HCT116 (cell line): ENCODE data around the gene XPNPEP3. TPM values are rescaled to one million over a fixed set of nuclear protein-coding genes. Genes with fewer than 3 reads are reported as not detected.

ENCODE experiments used
- ATAC-seq: fragments of 200-7000 bp; cut with Tn5 transposase; 2 replicates; pipeline ENCODE4 v1.9.1; 2020; ENCODE audit warnings: mild to moderate bottlenecking, moderate library complexity
- BruUV-seq: library from RNA; stranded (reverse); fragments of 400-500 nt; replicated peaks from 2 replicates; lab custom pipeline; 2021; lab: Mats Ljungman, UMichigan
- CTCF ChIA-PET: fragments of 300-600 bp; sonication (Branson Sonifier 250); formaldehyde crosslinking; loops from one replicate; lab custom pipeline; 2021; ENCODE audit warnings: antibody characterized with exemption; lab: Charles Lee
- POLR2A ChIA-PET: fragments of 300-600, 350-600 bp; sonication (Branson Sonifier 250); formaldehyde crosslinking; loops from one replicate; lab custom pipeline; 2021; ENCODE audit warnings: antibody characterized with exemption; lab: Charles Lee
- RAD21 ChIA-PET, 2 experiments: fragments of 300-600 bp; sonication (Branson Sonifier 250); formaldehyde crosslinking; loops; one replicate each; lab custom pipeline; 2023; ENCODE audit warnings: low total read pairs in 2 of 2; ENCODE audit not compliant: uncharacterized antibody in 2 of 2, unreplicated experiment in 2 of 2, low non-redundant PET in 1 of 2; lab: Charles Lee
- DNase-seq: peaks from one replicate; pipeline ENCODE4 v3.0.0-alpha.2; 2010; ENCODE audit warnings: low read depth, low spot score
- H2AFZ ChIP-seq: fragments of 200-600 bp; shearing (Covaris generic), sonication (generic); 2 replicates; pipeline ENCODE4 v1.6.1; 2017; ENCODE audit warnings: low read depth, mixed run types, mixed read lengths, antibody characterized with exemption, low read length; ENCODE audit not compliant: poor library complexity, severe bottlenecking
- H3K27ac ChIP-seq: 2 replicates; pipeline ENCODE4 v1.5.1; 2012; ENCODE audit warnings: low read depth, low read length
- H3K27me3 ChIP-seq: fragments of 200-600 bp; sonication (generic); 2 replicates; pipeline ENCODE4 v1.6.1; 2016; ENCODE audit warnings: mixed run types, low read length, mixed read lengths; ENCODE audit not compliant: insufficient read depth
- H3K36me3 ChIP-seq, 2 experiments: fragments of 200-500 bp in 1 of 2; fragments of 200-600 bp in 1 of 2; sonication (Bioruptor generic) in 1 of 2; sonication (generic) in 1 of 2; 2 replicates each; pipeline versions ENCODE4 v1.5.1 to v1.6.1; 2014 to 2016; ENCODE audit warnings: low read length in 2 of 2, inconsistent platforms in 1 of 2, mixed read lengths in 1 of 2, mixed run types in 1 of 2; ENCODE audit not compliant: insufficient read depth in 2 of 2, control insufficient read depth in 1 of 2
- H3K4me1 ChIP-seq, 2 experiments: fragments of 200-600 bp in 1 of 2; sonication (generic) in 1 of 2; 2 replicates each; pipeline versions ENCODE4 v1.5.1 to v1.6.1; 2012 to 2017; ENCODE audit warnings: low read length in 2 of 2, inconsistent platforms in 1 of 2, mild to moderate bottlenecking in 1 of 2, mixed read lengths in 1 of 2, mixed run types in 1 of 2, moderate library complexity in 1 of 2; ENCODE audit not compliant: insufficient read depth in 2 of 2, control insufficient read depth in 1 of 2
- H3K4me2 ChIP-seq: fragments of 200-600 bp; sonication (generic); 2 replicates; pipeline ENCODE4 v1.6.1; 2017; ENCODE audit warnings: mixed run types, low read length, mixed read lengths
- H3K4me3 ChIP-seq, 2 experiments: fragments of 200-600 bp in 1 of 2; sonication (generic) in 1 of 2; replicated peaks in 1 of 2; 2 replicates each; pipeline ENCODE4 v1.5.1; 2011 to 2016; ENCODE audit warnings: low read length in 2 of 2, control low read depth in 1 of 2, low read depth in 1 of 2, mild to moderate bottlenecking in 1 of 2, mixed read lengths in 1 of 2, mixed run types in 1 of 2
- H3K79me2 ChIP-seq: fragments of 200-600 bp; sonication (generic); 2 replicates; pipeline ENCODE4 v1.6.1; 2017; ENCODE audit warnings: mild to moderate bottlenecking, mixed run types, low read length, moderate library complexity, mixed read lengths; ENCODE audit not compliant: insufficient read depth
- H3K9ac ChIP-seq: fragments of 200-600 bp; sonication (generic); 2 replicates; pipeline ENCODE4 v1.6.1; 2016; ENCODE audit warnings: low read length, mixed read lengths
- H3K9me2 ChIP-seq: fragments of 200-600 bp; sonication (generic), shearing (Covaris generic); 2 replicates; pipeline ENCODE4 v1.6.1; 2017; ENCODE audit warnings: mixed run types, mild to moderate bottlenecking, moderate library complexity; ENCODE audit not compliant: insufficient read depth
- H3K9me3 ChIP-seq, 2 experiments: fragments of 200-500 bp in 1 of 2; fragments of 200-600 bp in 1 of 2; sonication (Bioruptor generic) in 1 of 2; sonication (generic) in 1 of 2; 2 replicates each; pipeline ENCODE4 v1.6.1; 2014 to 2017; ENCODE audit warnings: low read length in 2 of 2, mixed read lengths in 2 of 2, inconsistent platforms in 1 of 2, low read depth in 1 of 2, mild to moderate bottlenecking in 1 of 2, mixed run types in 1 of 2, moderate library complexity in 1 of 2; ENCODE audit not compliant: control insufficient read depth in 1 of 2, insufficient read depth in 1 of 2
- H4K20me1 ChIP-seq: fragments of 200-600 bp; sonication (generic), shearing (Covaris generic); 2 replicates; pipeline ENCODE4 v1.6.1; 2017; ENCODE audit warnings: mixed run types, mild to moderate bottlenecking, moderate library complexity; ENCODE audit not compliant: insufficient read depth
- CEBPB ChIP-seq: IDR thresholded peaks from 2 replicates; pipeline ENCODE4 v1.6.1; 2012; ENCODE audit warnings: low read depth
- EGR1 ChIP-seq: IDR thresholded peaks from 2 replicates; pipeline ENCODE4 v1.6.1; 2012; ENCODE audit warnings: low read depth
- POLR2A ChIP-seq: IDR thresholded peaks from 2 replicates; pipeline ENCODE4 v1.7.0; 2011; ENCODE audit warnings: borderline replicate concordance; ENCODE audit not compliant: insufficient read depth, insufficient read length; ENCODE audit errors: extremely low read depth
- SP1 ChIP-seq: IDR thresholded peaks from 2 replicates; pipeline ENCODE4 v1.6.1; 2012; ENCODE audit warnings: low read depth
- TCF7L2 ChIP-seq: IDR thresholded peaks from 2 replicates; pipeline ENCODE4 v1.7.0; 2011; ENCODE audit warnings: borderline replicate concordance, inconsistent platforms; ENCODE audit not compliant: insufficient read depth, insufficient read length; ENCODE audit errors: extremely low read depth
- YY1 ChIP-seq: IDR thresholded peaks from 2 replicates; pipeline ENCODE4 v1.6.1; 2011; ENCODE audit warnings: low read length, low read depth, moderate library complexity, mild to moderate bottlenecking; ENCODE audit not compliant: insufficient replicate concordance; ENCODE audit errors: extremely low read depth
- ZFX ChIP-seq: fragments of 450-650 bp; IDR thresholded peaks from 2 replicates; pipeline ENCODE4 v1.6.1; 2017
- ZNF274 ChIP-seq: fragments of 200-500 bp; sonication (Bioruptor generic); IDR thresholded peaks from 2 replicates; pipeline ENCODE4 v1.6.1; 2014; ENCODE audit warnings: mild to moderate bottlenecking, low read depth, low read length, inconsistent platforms
- intact Hi-C: fragments of 100-400 bp; cut with micrococcal nuclease; formaldehyde crosslinking; loops from 2 replicates; pipeline ENCODE4 v1.10.0; 2022
- total RNA-seq: library from RNA; stranded (reverse); gene quantifications from one replicate; pipeline ENCODE4 v1.2.1, GENCODE V29; 2021; ENCODE audit not compliant: unreplicated experiment
- TF ChIP-seq, protein P1 (sequence below): IDR thresholded peaks from 2 replicates; pipeline ENCODE4 v1.6.1; 2011; ENCODE audit warnings: mild to moderate bottlenecking, low read length, moderate library complexity; ENCODE audit not compliant: insufficient replicate concordance; ENCODE audit errors: extremely low read depth

Gene XPNPEP3
- total RNA-seq, 1 experiment from 2014 or later: 29.8 TPM

DNA sequence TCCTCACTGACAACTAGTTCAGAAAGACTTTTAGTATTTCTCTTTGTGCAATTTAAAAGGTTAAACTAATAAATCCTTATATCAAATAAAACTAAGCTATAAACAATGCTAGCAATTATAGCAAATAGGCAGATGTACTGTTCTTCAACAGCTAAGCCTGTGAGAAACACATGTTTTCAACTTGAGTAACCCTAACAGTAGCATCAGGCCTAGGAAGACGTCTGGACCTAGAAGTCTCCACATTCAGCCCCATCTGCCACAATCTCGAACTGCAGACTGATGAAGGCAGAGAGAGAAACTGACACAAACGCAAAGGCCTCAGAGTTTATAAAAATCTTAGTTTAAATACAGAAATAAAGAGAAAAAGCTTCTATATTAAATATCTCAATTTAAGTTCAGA, 3.0 kb upstream of the XPNPEP3 start:
- no peak overlapping the region for H2AFZ ChIP-seq
- TF ChIP-seq SP1: no peak
- no peak for TF ChIP-seq YY1
- TF ChIP-seq TCF7L2: no peak
- TF ChIP-seq, protein P1, sequence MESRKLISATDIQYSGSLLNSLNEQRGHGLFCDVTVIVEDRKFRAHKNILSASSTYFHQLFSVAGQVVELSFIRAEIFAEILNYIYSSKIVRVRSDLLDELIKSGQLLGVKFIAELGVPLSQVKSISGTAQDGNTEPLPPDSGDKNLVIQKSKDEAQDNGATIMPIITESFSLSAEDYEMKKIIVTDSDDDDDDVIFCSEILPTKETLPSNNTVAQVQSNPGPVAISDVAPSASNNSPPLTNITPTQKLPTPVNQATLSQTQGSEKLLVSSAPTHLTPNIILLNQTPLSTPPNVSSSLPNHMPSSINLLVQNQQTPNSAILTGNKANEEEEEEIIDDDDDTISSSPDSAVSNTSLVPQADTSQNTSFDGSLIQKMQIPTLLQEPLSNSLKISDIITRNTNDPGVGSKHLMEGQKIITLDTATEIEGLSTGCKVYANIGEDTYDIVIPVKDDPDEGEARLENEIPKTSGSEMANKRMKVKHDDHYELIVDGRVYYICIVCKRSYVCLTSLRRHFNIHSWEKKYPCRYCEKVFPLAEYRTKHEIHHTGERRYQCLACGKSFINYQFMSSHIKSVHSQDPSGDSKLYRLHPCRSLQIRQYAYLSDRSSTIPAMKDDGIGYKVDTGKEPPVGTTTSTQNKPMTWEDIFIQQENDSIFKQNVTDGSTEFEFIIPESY: no peak
- TF ChIP-seq ZFX: no peak
- no peak for TF ChIP-seq CEBPB
- TF ChIP-seq ZNF274: no peak
- no peak for TF ChIP-seq POLR2A
- no peak for TF ChIP-seq EGR1
- TF ChIP-seq, all 23 proteins: peak for 0
- BruUV-seq: no TSS peak
- peaks cover 95% of the 10 kb centered on the region for H3K79me2 ChIP-seq
- intact Hi-C loops: no loop called here
- no peak overlapping the region for H3K4me3 ChIP-seq
- no peaks in the 10 kb centered on the region for H3K9me2 ChIP-seq
- H3K9ac ChIP-seq: no peak overlapping the region
- DNase-seq (no peak), ATAC-seq (no peak)
- no peak overlapping the region for H3K4me2 ChIP-seq
- ChIA-PET POLR2A (no interaction called here), CTCF (no interaction called here), RAD21 (no interaction called here)
- no peak overlapping the region for H3K27ac ChIP-seq
- peaks cover 17 to 20% of the 10 kb centered on the region in 2 experiments; a peak in 3 of 4 replicates for H3K36me3 ChIP-seq
- peaks cover 9 to 15% of the 10 kb centered on the region in 2 experiments for H3K4me1 ChIP-seq
- H3K27me3 ChIP-seq: no peaks in the 10 kb centered on the region
- no peaks in the 10 kb centered on the region for H3K9me3 ChIP-seq
- peaks cover 15% of the 10 kb centered on the region; the same call in 1 of the 2 replicates for H4K20me1 ChIP-seq
